DMS153 treated with DMSO at 0.1 percent for 48 hours (cell line): ENCODE measurements around the gene KLHDC10.
"Not testable (repeated sequence)": the region's sequence is repeated elsewhere in the genome, so short reads cannot be mapped to it uniquely, and the experiment has no call there.

ENCODE experiments used
- DNase-seq: peaks from one replicate; lab custom pipeline; 2025; ENCODE audit not compliant: unreplicated experiment; lab: John Stamatoyannopoulos, UW

Gene KLHDC10

DNA sequence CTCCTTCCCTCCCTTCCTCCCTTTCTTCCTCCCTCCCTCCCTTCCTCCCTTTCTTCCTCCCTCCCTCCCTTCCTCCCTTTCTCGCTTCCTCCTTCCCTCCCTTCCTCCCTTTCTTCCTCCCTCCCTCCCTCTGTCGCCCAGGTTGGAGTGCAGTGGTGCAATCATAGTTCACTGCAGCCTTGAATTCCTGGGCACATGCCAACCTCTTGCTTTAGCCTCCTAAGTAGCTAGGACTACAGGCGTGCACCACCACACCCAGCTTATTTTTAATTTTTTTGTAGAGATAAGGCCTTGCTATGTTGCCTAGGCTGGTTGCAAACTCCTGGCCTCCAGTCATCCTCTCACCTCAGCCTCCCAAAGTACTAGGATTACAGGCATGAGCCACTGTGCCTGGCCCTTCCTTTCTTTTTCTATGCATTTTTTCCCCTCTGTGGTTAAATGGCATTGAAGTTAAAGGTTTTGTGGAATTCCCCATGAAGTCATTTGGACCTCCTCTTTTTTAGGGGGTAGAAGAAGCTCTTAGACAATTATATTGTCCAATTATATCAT is 9.6 kb downstream of the KLHDC10 start:
- DNase-seq = no peak

DNA sequence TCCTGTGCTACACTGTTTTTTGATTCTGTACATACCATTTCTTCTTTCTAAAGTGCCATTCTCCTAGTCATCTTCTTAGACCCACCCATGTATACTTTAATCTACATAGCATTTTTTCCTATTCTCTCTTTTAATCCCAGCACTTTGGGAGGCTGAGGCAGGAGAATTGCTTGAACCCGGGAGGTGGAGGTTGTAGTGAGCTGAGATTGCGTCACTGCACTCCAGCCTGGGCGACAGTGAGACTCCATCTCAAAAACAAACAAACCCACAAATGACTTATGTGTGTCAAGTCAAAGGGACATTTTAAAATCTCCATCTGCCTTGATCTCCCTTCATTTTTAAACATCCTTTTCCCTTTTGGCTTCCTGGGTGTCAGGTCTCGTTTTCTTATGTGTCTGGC is 13.2 kb downstream of the KLHDC10 start:
- DNase-seq = not testable (repeated sequence)

DNA sequence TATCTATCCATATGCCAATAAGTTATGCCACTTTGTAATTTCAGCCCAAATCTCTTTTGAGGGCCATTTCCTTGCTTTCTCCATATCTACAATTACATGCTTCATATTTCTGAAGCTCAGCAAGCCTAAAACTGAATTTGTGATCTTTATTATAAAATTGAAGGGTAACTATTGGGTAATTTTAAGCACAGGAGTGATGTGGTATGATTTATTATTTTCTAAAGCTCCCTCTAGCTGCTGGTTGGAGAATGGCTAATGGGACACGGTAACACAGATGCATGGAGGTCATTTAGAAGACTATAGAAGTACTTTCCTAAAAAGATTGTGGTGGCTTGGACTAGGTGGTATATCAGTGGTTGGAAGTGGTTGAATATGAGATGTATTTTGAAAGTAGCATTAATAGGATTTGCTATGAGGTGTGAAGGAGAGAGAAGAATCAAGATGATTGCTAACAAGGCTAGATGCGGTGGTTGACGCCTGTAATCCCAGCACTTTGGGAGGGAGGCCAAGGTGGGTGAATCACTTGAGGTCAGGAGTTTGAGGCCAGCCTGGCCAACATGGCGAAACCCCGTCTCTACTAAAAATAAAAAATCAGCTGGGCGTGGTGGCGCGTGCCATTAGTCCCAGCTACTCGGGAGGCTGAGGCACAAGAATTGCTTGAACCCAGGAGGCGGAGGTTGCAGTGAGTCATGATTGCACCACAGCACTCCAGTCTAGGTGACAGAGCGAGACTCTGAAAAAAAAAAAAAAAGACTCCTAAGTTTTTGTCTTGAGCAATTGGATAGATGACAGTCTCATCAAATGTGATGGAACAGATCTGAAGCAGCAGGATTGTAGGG is 13.9 kb downstream of the KLHDC10 start:
- DNase-seq = no peak

DNA sequence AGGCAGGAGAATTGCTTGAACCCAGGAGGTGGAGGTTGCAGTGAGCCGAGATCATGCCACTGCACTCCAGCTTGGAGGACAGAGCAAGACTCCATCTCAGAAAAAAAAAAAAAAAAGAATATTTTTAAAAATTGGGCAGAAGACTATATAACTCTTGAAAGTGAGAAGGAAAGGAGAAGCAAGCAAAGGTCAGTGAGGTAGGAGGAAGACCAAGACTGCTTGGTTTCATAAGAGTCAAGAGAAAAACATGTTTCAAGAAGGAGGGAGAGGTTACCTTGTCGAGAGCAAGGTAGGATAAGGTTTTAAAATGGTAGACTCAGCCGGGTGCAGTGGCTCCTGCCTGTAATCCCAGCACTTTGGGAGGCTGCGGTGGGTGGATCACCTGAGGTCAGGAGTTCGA is 14.9 kb downstream of the KLHDC10 start:
- not testable (repeated sequence) for DNase-seq

DNA sequence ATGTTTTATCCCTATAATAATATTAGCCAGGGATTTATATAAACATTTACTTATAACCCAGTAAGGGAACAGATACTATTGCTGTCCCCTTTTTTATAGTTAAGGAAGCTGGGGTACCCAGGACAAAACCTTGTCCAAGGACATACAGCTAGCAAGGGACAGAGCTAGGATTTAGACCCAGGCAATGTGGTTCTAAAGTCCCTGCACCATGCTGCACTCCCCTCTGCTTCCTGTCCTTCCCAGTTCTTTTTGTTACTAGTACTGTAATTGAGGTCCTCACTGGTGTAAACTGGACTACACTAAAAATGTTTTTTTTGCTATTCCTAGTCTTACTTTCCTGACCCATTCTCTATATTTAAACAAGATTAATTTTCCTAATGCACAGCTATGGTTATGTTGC is 16.6 kb downstream of the KLHDC10 start:
- no peak for DNase-seq

DNA sequence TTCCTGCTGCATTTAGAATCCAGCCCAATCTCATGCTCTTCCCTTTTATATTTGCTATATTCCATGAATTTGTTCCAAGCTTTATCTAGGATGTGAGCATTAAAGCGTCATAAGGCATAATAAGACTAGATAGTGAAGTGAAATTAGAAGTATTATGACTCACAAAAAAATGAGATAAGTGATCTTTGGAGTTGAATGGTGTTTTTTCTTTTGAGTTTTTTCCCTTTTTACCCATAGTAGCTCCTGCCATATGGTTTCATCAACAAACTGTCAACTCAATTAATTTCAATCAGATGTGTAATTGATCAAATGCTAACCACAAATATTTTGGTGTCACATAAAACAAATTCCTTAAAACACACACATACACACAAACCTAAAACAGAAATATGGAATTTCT is 17.0 kb downstream of the KLHDC10 start:
- DNase-seq = no peak

DNA sequence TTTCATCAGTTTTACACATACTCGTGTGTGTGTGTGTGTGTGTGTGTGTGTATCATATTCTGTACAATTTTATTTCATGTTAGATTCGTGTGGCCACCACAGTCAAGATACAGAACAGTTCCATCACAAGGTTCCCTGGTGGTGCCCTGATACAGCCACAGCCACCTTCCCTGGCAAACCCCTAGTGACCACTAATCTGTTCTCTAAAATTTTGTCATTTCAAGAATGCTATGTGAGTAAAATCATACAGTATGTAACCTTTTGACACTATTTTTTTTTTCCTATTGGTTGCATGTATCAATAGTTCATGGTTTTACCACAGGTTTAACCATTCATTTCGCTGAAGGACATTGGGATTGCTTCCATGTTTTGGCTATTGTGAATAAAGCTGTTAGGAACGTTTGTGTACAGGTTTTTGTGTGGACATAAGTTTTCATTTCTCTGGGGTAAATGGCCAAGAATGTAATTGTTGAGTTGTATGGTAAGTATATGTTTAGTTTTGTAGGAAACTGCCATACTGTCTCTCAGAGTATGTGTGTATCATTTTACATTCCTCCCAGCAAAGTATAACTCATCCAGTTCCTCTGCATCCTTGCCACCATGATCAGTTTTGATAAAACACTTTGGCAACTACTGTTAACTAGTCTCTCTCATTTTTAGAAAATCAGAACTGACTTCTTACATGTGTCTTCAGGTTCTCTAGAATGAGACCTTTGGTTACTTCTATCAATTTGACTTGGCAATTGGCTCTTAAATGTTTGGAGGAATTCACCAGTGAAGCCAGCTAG is 20.6 kb downstream of the KLHDC10 start:
- DNase-seq = no peak

DNA sequence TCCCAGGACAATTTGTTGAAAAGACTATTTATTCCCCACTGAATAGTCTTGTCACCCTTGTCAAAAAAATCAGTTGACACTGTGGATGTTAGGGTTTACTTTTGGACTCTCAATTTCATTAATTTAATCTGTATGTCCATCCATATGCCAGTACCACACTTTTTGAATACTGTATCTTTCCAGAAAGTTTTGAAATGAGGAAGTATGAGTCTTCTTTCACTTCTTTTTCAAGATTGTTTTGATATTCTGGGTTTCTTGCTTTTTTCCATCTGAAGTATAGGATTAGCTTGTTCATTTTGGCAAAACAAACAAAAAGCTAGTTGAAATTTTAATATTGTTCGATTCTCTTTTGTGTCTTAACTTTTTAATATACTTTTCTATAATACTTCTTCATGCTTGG is 21.7 kb downstream of the KLHDC10 start:
- no peak for DNase-seq

DNA sequence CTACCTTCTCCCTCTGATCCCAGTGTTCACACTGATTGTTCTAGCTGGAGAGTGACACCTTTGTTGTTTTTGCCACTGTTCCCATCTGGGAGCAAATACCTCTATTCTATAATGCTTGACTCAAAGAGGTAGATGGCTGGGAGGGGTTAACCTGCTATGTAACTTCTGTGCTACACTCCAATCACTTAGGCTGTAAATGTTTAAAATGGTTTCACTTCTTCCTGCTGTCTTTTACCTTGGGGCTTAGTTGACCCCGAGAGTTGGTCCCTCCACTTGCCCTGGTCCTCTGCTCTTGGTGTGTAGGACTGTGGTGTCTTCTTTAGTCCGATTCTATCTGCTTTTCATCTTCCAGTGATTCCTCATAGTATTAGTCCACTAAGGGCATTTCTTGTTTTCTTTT is 22.3 kb downstream of the KLHDC10 start:
- no peak for DNase-seq

DNA sequence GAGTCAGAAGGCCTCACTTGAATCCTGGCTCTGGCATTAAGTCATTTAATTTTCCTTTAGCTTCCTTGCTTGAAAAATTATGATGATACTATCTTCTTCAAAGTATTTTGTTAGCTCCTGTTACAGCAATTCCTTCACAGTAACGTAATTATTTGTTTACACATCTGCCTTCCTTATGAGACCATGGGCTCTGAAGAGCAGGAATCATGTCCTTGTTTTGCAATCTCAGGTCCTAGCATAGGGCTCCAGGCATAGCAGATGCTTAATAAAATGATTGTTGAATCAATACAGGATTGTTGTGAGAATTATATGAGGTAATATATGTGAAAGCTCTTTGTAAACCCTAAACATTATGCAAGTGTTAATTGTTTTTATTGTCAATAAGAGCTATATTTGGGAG is 25.5 kb downstream of the KLHDC10 start:
- DNase-seq = no peak

DNA sequence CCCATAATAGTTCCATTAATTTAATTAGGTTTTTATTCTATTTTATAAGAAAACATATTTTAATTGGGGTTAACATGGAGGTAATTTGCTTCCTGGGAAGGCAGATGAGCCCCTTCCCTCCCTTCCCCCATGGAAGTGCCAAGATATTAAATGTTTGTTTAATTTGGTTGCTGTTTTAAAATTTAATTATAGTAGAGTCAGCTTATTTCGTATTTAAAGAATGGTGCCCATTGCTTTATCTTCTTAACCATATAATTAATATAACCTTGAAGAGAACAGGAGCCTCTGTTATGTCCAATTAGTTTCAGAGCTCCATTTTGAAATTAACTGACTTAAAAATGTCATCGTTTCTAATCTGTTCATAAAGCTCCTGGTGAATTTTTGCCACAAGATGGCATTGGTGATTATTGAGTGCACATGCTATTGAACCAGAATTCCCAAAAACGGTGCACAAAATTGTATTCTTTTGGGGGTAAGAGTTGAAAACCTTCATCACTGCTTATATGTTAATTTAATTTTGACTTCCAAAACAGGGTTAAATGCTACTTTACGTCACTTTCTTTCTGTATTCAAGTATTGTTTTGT is 26.0 kb downstream of the KLHDC10 start:
- DNase-seq = no peak

DNA sequence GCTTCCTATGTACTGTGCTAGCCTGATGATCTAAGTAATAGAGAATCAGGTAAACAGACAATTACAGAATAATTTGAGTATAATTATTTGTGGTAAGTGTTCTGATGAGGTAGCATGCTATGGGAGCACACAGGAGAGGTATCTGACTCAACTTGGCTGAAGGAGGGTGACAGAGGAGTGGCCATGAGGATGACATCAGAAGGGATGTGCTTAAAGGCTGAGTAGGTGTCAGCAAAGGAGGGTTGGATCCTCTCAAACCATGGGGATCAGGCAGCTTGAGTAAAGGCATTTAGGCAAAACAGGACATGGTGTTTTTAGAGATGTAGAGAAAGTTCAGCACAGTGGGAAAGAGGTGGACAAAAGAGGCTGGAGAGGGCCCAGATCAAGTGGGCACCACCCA is 29.0 kb downstream of the KLHDC10 start:
- DNase-seq = no peak

DNA sequence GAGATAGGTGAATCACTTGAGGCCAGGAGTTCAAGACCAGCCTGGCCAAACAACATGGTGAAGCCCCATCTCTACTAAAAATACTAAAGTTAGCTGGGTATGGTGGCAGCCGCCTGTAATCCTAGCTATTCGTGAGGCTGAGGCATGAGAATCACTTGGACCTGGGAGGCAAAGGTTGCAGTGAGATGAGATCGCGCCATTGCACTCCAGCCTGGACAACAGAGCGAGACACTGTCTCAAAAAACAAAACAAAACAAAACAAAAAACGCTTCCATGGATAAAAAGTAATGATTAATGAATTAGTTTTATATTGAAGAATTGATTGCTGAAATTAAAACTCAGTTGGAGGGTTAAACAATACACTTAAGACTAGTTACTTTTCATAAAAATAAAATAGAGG is 32.3 kb downstream of the KLHDC10 start:
- no peak for DNase-seq

DNA sequence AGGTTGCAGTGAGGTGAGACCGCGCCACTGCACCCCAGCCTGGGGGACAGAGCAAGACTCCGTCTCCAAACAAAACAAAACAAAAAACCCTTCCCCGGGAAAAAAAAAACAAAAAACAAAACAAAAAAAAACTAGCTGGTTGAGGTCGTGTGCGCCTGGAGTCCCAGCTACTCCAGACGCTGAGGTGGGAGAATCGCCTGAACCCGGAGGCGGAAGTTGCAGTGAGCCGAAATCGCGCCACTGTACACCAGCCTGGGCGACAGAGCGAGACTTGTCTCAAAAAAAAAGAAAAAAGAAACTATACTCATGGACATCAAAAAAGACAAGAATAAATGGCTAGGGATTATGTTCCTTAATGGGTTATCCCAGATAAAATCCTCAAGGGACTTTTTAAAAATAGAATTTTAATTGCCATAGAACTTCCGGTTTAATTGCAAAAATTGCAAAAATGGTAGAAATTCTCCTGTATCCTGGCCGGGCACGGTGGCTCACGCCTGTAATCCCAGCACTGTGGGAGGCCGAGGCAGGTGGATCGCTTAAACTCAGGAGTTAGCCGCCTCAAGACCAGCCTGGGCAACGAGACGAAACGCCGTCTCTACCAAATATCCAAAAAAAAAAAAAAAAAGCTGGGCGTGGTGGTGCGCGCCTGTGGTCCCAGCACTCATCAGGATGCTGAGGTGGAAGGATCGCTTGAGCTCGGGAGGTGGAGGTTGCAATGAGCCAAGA is 37.8 kb downstream of the KLHDC10 start:
- DNase-seq = no peak

DNA sequence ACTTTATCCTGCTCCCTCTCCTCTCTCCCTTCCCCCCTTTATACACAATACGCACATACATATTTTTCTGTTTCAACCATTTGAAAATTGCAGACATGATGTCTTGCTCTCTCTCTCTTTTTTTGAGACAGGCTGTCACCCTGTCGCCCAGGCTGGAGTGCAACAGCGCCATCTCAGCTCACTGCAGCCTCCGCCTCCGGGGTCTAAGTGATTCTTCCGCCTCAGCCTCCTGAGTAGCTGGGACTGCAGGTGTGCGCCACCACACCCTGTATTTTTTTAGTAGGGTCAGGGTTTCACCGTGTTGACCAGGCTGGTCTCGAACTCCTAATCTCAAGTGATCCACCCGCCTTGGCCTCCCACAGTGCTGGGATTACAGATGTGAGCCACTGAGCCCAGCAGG is 38.5 kb downstream of the KLHDC10 start:
- DNase-seq = no peak

DNA sequence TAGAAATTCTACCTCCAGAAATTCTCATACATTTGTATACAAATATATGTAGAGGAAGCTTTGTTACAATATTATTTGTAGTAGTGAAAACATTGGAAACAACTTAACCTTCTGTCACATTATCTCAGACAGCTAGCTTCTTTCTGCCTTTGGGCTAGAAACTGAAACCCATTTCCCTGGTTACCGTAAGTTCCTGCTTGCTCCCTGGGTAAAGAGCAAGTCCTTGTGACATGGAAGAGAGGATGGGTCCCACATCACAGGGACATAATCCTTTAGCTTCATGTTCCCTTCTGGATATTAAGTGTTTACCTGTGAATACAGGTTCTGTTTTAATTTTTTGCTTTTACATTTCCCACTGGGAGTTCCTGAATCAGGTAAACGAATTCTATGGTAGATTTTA is 41.8 kb downstream of the KLHDC10 start:
- no peak for DNase-seq

DNA sequence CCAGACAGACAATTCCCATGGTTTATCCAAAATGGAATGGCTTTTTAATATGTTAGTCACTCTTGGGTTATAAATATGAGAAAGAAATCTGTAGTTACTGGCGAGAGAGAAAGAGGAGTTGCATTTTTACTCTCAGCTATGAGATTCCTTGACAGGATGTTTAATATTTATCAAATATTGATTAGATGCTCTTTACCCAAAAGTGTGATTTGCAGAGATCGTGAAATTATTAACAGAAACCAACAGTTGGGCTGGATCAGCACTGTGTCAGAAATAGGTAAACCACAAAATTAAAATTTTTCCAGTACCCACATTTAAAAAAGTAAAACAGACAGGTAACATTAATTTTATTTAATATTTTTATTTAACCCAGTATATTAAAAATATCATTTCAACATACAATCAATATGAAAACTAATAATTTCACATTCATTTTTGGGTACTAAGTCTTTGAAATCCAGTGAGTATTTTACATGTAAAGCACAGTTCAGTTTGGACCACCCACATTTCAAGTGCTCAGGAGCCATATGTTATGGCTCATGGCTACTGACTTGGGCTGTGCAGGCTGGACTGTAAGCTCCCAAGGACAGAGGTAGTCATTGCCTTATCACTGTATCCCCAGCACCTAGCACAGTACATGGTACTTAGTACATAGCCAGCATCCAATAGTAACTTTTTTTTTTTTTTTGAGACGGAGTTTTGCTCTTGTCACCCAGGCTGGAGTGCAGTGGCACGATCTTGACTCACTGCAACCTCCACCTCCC is 42.5 kb downstream of the KLHDC10 start:
- no peak for DNase-seq

DNA sequence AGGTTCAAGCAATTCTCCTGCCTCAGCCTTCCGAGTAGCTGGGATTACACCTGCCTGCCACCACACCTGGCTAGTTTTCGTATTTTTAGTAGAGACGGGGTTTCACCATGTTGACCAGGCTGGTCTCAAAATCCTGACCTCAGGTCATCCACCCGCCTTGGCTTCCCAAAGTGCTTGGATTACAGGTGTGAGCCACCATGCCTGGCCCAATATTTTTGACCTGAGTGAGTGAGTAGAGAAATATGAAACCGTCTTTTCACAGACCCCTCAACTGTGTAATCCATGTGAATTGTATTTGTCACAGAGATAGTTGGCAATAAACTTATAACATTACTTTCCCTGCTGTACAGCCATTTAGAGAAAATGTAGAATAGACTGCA is 43.1 kb downstream of the KLHDC10 start:
- not testable (repeated sequence) for DNase-seq

DNA sequence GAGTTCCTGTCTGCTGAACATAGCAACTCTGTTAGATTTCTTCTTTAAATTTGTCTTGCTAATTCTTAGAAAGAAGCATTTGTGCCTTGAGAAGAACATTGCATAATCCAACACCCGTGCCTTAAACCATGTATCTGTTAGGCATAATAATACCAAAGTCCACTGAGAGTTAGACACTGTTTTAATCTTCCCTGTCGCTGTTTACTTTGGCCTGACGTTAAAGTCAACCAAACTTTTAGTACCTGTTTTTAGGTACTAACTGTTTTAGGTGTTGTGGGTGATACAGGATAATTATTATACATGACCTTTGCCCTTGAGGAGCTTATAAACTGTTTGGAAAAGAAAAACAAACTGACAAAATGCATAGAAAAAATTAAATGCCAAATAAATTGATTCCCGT is 43.6 kb downstream of the KLHDC10 start:
- no peak for DNase-seq

DNA sequence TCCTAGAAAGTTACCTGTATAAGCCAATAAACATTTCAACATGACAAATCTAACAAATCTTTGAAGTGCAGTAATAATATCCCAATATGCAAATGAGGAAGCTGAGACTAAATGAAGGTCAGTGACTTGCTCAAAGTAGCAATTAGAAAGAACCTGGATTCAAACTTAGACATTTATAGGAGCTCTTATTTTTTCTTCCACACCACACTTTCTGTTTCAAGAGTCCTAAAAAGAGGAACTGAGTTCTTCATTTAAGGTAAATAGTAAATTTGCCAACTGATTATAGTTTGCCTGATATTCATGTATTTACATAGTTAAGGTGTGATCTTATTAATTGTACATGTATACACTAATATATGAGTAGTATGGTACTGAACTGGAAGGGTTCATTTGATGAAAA is 44.0 kb downstream of the KLHDC10 start:
- no peak for DNase-seq
